Measurements from ENCODE around the gene CFL2. TPM values are rescaled to one million over a fixed set of nuclear protein-coding genes. Genes with fewer than 3 reads are reported as not detected.

Gene CFL2
- total RNA-seq, 3 donors from 2014 or later: 5.8 to 11.0 (median 6.9) TPM

DNA sequence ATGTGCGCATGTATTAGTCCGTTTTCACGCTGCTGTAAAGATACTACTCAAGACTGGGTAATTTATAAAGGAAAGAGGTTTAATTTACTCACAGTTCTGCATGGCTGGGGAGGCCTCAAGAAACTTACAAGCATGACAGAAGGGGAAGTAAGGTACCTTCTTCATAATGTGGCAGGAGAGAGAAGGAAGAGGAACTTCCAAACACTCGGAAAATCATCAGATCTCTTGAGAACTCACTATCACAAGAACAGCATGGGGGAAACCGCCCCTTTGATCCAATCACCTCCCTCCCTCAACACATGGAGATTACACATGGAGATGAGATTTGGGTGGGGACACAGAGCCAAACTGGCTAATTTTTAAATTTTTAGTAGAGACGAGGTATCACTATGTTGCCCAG lies 42.7 kb downstream of the CFL2 start:
- ATAC-seq (no peak), DNase-seq (no peak)
- H3K4me3 Mint-ChIP-seq: no peak overlapping the region
- H3K9me3 Mint-ChIP-seq: no peaks in the 10 kb centered on the region
- no peaks in the 10 kb centered on the region for H3K36me3 Mint-ChIP-seq (ENCODE audit: insufficient read depth)
- no peaks in the 10 kb centered on the region for H3K4me1 Mint-ChIP-seq (ENCODE audit: low read depth)
- H3K27me3 Mint-ChIP-seq (ENCODE audit: low read depth): no peaks in the 10 kb centered on the region

DNA sequence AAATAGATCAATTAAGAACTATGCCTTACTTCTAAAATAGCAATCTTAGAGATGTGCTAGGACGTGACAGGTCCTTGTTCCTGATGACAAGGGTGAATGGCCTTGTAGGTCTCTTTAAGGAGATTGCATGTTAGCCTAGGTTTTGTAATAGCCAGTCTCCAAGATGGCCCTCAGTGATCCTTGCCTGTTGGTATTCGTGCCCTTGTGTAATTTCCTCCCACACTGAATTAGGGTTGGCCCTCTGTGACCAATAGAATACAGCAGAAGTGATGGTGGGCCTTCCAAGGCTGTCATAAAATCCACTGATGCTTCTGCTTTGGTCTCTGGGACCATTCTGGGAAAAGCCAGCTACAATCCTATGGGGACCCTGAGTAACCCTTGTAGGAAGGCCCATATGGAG lies 46.3 kb downstream of the CFL2 start:
- ATAC-seq (no peak), DNase-seq (no peak)
- Mint-ChIP-seq H3K36me3 (ENCODE audit: insufficient read depth) (no peaks in the 10 kb centered on the region), H3K4me3 (no peak overlapping the region), H3K27me3 (ENCODE audit: low read depth) (no peaks in the 10 kb centered on the region), H3K9me3 (no peaks in the 10 kb centered on the region), H3K4me1 (ENCODE audit: low read depth) (peaks cover 14% of the 10 kb centered on the region)

DNA sequence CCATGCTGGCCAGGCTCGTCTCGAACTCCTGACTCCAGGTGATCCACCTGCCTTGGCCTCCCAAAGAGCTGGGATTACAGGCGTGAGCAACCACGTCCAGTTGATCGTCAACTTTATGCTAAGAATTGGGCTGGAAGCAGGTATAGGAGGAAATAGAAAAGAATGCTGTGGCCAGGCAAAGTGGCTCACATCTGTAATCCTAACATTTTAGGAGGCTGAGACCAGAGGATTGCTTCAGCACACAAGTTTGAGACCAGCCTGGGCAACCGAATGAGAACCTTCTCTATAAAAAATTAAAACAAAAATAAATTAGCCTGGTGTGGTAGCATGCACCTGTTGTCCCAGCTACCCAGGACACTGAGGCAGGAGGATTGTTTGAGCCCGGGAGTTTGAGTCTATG lies 47.4 kb downstream of the CFL2 start:
- no peaks in the 10 kb centered on the region for H3K9me3 Mint-ChIP-seq
- H3K27me3 Mint-ChIP-seq (ENCODE audit: low read depth): no peaks in the 10 kb centered on the region
- DNase-seq: no peak
- peaks cover 14% of the 10 kb centered on the region for H3K4me1 Mint-ChIP-seq (ENCODE audit: low read depth)
- H3K36me3 Mint-ChIP-seq (ENCODE audit: insufficient read depth): no peaks in the 10 kb centered on the region
- H3K4me3 Mint-ChIP-seq: no peak overlapping the region
- ATAC-seq: no peak

DNA sequence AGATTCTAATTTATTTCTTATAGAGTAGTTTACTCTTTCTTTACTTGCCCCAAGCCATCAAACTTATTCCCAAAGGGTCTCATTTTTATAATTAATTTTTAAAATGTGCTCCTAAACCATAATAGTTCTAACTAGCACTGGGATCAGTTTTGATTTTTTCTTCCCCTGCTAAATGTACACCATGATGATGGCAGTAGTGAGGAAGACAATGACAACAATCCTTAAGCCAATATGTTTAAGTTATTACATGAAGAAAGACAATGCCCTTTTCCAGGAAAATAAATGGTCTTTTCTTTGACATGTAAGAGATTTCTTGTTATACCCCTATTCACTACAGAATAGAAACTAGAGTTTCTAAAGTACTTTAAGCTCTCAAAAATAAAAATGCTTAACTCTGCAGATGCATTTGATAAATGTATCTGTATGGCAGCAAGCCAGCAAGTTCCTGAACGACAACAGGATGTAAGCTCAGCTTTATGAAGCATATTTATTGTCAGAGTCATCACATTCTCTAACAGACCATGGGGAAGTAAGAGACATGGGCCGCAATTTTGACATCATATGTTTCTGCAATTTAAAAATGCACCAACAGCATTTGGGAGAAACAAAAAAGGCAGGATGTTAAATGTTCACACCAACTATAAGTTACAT lies 48.5 kb downstream of the CFL2 start:
- no peak for ATAC-seq
- Mint-ChIP-seq H3K4me1 (ENCODE audit: low read depth) (peaks cover 14% of the 10 kb centered on the region), H3K4me3 (no peak overlapping the region), H3K9me3 (peaks cover 2% of the 10 kb centered on the region), H3K36me3 (ENCODE audit: insufficient read depth) (no peaks in the 10 kb centered on the region), H3K27me3 (ENCODE audit: low read depth) (no peaks in the 10 kb centered on the region)
- no peak for DNase-seq

DNA sequence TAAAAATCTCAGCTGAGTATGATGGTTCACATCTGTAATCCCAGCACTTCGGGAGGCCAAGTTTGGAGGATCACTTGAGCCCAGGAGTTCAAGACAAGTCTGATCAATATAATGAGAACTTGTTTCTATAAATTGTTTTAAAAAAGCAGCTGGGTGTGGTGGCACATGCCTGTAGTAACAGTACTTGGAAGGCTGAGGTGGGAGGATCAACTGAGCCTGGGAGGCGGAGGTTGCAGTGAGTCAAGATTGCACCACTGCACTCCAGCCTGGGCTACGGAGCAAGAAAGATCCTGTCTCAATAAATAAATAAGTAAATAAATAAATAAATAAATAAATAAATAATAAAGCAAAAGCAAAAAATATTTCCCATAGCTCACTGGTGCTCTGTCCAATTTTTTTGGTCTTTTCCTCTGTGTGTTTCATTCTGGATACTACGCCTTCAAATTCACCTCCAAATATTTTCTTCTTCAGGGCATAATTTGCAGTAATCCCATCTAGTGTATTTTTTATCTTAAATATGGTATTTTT lies 51.8 kb downstream of the CFL2 start:
- DNase-seq (no peak), ATAC-seq (no peak)
- no peaks in the 10 kb centered on the region for H3K36me3 Mint-ChIP-seq (ENCODE audit: insufficient read depth)
- H3K9me3 Mint-ChIP-seq: peaks cover 6% of the 10 kb centered on the region
- no peak overlapping the region for H3K4me3 Mint-ChIP-seq
- H3K27me3 Mint-ChIP-seq (ENCODE audit: low read depth): no peaks in the 10 kb centered on the region
- peaks cover 14% of the 10 kb centered on the region for H3K4me1 Mint-ChIP-seq (ENCODE audit: low read depth)

DNA sequence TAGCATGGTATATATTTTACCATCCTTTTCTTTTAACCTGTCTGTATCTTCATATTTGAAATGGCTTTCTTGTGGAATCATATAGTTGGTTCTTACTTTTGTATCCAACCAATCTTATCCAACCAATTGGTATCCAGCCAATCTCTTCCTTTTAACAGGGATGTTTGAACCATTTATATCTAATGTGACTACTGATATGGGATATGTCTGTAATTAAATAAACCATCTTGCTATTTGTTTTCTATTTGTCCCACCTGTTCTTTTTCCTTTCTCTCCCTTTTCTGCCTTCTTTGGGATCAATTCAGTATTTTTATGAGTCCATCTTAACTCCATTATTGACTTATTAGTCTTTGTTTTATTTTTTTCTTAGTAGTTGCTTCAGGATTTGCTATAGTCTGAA lies 53.6 kb downstream of the CFL2 start:
- Mint-ChIP-seq H3K27me3 (ENCODE audit: low read depth) (no peaks in the 10 kb centered on the region), H3K4me1 (ENCODE audit: low read depth) (peaks cover 7% of the 10 kb centered on the region), H3K9me3 (peaks cover 6% of the 10 kb centered on the region), H3K4me3 (no peak overlapping the region), H3K36me3 (ENCODE audit: insufficient read depth) (no peaks in the 10 kb centered on the region)
- DNase-seq: no peak
- no peak for ATAC-seq

Other genes starting within 250 kb of the CFL2 start
- gene EAPP, start 174.9 kb downstream of the CFL2 start, total RNA-seq: 10 to 100 TPM; 34.8 to 38.9 (median 35.7) TPM
- 10 to 100 TPM; 58.0 to 59.6 (median 59.4) TPM for gene SNX6, start 84.4 kb downstream of the CFL2 start, total RNA-seq
- 10 to 100 TPM; 70.8 to 79.5 (median 77.9) TPM for gene BAZ1A, start 160.8 kb upstream of the CFL2 start, total RNA-seq

All from activated T-cell treated with anti-CD3 and anti-CD28 coated beads, Interleukin-2, amount 50 U/mL, for 4 hours (primary cell).